ENCODE data around the gene PPP4R4. TPM values are rescaled to one million over a fixed set of nuclear protein-coding genes. Genes with fewer than 3 reads are reported as not detected.

Gene PPP4R4
- total and polyA plus RNA-seq, 8 donors: 0.19 to 1.3 (median 0.66) TPM

DNA sequence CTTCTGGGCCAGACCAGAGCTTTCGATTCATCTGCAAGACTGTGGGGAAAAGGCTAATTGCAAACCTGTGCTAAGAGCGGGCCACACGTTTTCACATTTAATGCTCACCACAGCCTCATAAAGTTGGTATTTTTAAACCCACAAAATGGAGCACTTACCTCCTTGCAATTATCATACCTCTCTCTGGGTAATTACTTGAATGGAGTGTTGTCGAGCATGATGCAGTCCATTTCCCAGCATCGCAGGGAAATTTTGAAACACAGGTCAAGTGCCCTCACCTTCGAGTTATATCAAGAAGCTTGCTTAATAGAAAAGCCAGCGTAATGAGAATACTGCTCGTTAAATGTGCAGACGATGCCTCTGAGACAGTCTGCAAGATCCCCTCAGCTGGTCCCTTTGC lies 35.9 kb upstream of the PPP4R4 start:
- intact Hi-C loops (cut with DNase I): loop anchor here in 2 of 3 donors (5.0 kb wide), 1 partner anchor 101 kb away; no protein-coding TSS in a partner anchor
- ATAC-seq (no peak), FAIRE-seq (no peak), DNase-seq (no peak)
- Histone ChIP-seq H3K36me3 (no peaks in the 10 kb centered on the region), H3K4me1 (no peaks in the 10 kb centered on the region), H3K27ac (no peak overlapping the region), H3K4me3 (no peak overlapping the region), H3K27me3 (no peaks in the 10 kb centered on the region), H3K9me3 (no peaks in the 10 kb centered on the region)
- TF ChIP-seq, protein P1, sequence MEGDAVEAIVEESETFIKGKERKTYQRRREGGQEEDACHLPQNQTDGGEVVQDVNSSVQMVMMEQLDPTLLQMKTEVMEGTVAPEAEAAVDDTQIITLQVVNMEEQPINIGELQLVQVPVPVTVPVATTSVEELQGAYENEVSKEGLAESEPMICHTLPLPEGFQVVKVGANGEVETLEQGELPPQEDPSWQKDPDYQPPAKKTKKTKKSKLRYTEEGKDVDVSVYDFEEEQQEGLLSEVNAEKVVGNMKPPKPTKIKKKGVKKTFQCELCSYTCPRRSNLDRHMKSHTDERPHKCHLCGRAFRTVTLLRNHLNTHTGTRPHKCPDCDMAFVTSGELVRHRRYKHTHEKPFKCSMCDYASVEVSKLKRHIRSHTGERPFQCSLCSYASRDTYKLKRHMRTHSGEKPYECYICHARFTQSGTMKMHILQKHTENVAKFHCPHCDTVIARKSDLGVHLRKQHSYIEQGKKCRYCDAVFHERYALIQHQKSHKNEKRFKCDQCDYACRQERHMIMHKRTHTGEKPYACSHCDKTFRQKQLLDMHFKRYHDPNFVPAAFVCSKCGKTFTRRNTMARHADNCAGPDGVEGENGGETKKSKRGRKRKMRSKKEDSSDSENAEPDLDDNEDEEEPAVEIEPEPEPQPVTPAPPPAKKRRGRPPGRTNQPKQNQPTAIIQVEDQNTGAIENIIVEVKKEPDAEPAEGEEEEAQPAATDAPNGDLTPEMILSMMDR (IDR thresholded peaks at IDR 0.05): no peak
- WGBS, 2 donors: 69 to 78% methylated on average over 9 of the region's 9 CpGs

DNA sequence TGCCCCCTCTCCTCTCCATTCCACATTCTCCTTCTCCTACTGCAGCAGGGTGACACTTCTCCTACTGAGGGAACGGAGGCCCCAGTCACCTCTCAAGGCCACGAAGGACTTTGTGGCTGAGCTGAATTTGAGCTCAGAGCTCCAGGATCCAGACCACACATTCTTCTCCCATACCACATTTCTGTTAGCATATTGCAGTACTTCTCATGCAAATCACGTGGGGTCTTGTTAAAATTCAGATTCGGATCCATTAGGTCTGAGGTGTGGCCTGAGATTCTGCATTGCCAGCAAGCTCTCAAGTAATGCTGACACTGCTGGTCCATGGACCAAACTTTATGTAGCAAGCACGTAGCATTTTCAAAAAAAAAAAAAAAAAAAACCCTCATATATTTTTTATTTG lies 35.1 kb upstream of the PPP4R4 start:
- intact Hi-C loops (cut with DNase I): loop anchor here in 2 of 3 donors (5.0 kb wide), 1 partner anchor 102 kb away; no protein-coding TSS in a partner anchor
- H3K27ac ChIP-seq: no peak overlapping the region
- FAIRE-seq: no peak
- ATAC-seq: no peak
- DNase-seq: no peak
- no peaks in the 10 kb centered on the region for H3K27me3 ChIP-seq
- H3K4me3 ChIP-seq: no peak overlapping the region
- H3K9me3 ChIP-seq: no peaks in the 10 kb centered on the region
- no peaks in the 10 kb centered on the region for H3K36me3 ChIP-seq
- no peaks in the 10 kb centered on the region for H3K4me1 ChIP-seq
- 59 to 66% methylated on average over 5 of the region's 5 CpGs for WGBS, 2 donors
- TF ChIP-seq, protein P1 (IDR thresholded peaks at IDR 0.05): no peak

DNA sequence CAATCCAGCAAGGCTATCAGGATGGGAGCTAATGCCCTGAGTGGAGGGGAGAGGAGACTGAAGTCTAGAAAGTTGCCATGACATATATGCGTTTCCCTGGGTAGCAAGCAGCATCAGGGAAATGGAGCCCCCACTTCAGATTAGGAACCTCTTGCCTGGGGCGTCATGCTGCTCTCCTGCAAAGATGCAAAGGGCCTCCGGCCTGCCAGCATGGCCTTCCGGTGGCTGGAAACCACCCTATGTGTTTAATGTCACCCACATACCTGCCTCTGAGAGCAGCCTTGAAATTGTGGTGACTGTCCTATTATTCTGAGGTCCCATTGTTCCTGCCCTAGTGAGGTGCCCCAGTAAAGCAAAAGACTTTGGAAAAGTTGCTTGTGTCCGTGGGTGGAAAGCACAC lies 34.7 kb upstream of the PPP4R4 start:
- 73 to 78% methylated on average over 5 of the region's 5 CpGs for WGBS, 2 donors

DNA sequence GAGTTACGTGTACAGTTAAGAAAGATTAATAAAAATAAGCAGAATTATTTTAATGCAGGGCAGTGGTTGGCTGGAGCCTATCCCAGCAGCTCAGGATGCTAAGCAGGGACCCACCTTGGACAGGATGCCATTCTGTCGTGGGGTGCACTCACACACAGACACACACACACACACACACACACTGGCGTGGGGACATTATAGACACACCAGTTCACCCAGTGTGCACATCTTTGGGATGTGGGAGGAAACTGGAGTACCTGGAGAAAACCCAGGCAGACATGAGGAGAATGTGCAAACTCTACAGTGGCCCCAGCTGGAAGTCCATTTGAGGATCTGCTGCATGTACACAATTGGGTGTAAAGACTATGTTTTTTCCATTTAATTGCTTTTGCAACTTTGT lies 31.9 kb upstream of the PPP4R4 start:
- no peak for ATAC-seq
- Histone ChIP-seq H3K4me1 (no peaks in the 10 kb centered on the region), H3K27ac (no peak overlapping the region), H3K4me3 (no peak overlapping the region), H3K27me3 (no peaks in the 10 kb centered on the region), H3K36me3 (no peaks in the 10 kb centered on the region), H3K9me3 (no peaks in the 10 kb centered on the region)
- intact Hi-C loops (cut with DNase I): no loop called here
- no peak for DNase-seq
- TF ChIP-seq, protein P1 (IDR thresholded peaks at IDR 0.05): no peak
- FAIRE-seq: no peak
- WGBS, 2 donors: 57 to 70% methylated on average over 3 of the region's 3 CpGs

More for the DNA sequence above, 34.7 kb upstream of the PPP4R4 start:
- Histone ChIP-seq H3K27me3 (no peaks in the 10 kb centered on the region), H3K9me3 (no peaks in the 10 kb centered on the region), H3K27ac (no peak overlapping the region), H3K4me1 (no peaks in the 10 kb centered on the region), H3K4me3 (no peak overlapping the region), H3K36me3 (no peaks in the 10 kb centered on the region)
- FAIRE-seq (no peak), DNase-seq (no peak), ATAC-seq (no peak)
- TF ChIP-seq, protein P1 (IDR thresholded peaks at IDR 0.05): no peak
- intact Hi-C loops (cut with DNase I): loop anchor here in 2 of 3 donors (5.0 kb wide), 1 partner anchor 102 kb away; no protein-coding TSS in a partner anchor

DNA sequence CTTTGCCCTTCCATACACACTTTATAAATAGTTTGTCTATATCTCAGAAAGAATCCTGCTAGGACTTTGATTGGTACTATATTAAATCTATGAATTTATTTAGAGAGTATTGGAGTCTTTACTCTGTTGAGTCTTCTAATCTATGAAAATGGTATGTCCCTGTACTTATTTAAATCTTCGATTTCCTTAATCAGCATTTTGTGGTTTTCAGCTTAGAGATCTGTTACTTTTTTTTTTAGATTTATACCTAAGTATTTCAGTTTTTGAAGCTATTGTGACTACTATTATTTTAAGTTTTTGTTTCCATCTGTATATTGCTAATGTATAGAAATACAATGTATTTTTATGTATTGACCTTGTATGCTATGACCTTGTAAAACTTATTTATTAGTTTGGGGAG lies 31.3 kb upstream of the PPP4R4 start:
- ATAC-seq (no peak), DNase-seq (no peak), FAIRE-seq (no peak)
- Histone ChIP-seq H3K27ac (no peak overlapping the region), H3K27me3 (no peaks in the 10 kb centered on the region), H3K36me3 (no peaks in the 10 kb centered on the region), H3K4me1 (no peaks in the 10 kb centered on the region), H3K4me3 (no peak overlapping the region), H3K9me3 (no peaks in the 10 kb centered on the region)
- WGBS, 2 donors: 76 to 88% methylated on average over 1 of the region's 1 CpG
- TF ChIP-seq, protein P1 (IDR thresholded peaks at IDR 0.05): no peak
- intact Hi-C loops (cut with DNase I): no loop called here

Data from pancreas (tissue), 10 donors.